HCT116 (cell line): Measurements from ENCODE around the gene CALCOCO2. TPM values are rescaled to one million over a fixed set of nuclear protein-coding genes. Genes with fewer than 3 reads are reported as not detected.

Experiments used
- ATAC-seq: fragments of 200-7000 bp; cut with Tn5 transposase; 2 replicates; pipeline ENCODE4 v1.9.1; 2020; ENCODE audit warnings: mild to moderate bottlenecking, moderate library complexity
- BruUV-seq: library from RNA; stranded (reverse); fragments of 400-500 nt; replicated peaks from 2 replicates; lab custom pipeline; 2021; lab: Mats Ljungman, UMichigan
- CTCF ChIA-PET: fragments of 300-600 bp; sonication (Branson Sonifier 250); formaldehyde crosslinking; loops from one replicate; lab custom pipeline; 2021; ENCODE audit warnings: antibody characterized with exemption; lab: Charles Lee
- POLR2A ChIA-PET: fragments of 300-600, 350-600 bp; sonication (Branson Sonifier 250); formaldehyde crosslinking; loops from one replicate; lab custom pipeline; 2021; ENCODE audit warnings: antibody characterized with exemption; lab: Charles Lee
- RAD21 ChIA-PET, 2 experiments: fragments of 300-600 bp; sonication (Branson Sonifier 250); formaldehyde crosslinking; loops; one replicate each; lab custom pipeline; 2023; ENCODE audit warnings: low total read pairs in 2 of 2; ENCODE audit not compliant: uncharacterized antibody in 2 of 2, unreplicated experiment in 2 of 2, low non-redundant PET in 1 of 2; lab: Charles Lee
- DNase-seq: peaks from one replicate; pipeline ENCODE4 v3.0.0-alpha.2; 2010; ENCODE audit warnings: low read depth, low spot score
- H2AFZ ChIP-seq: fragments of 200-600 bp; shearing (Covaris generic), sonication (generic); 2 replicates; pipeline ENCODE4 v1.6.1; 2017; ENCODE audit warnings: low read depth, mixed run types, mixed read lengths, antibody characterized with exemption, low read length; ENCODE audit not compliant: poor library complexity, severe bottlenecking
- H3K27ac ChIP-seq: 2 replicates; pipeline ENCODE4 v1.5.1; 2012; ENCODE audit warnings: low read depth, low read length
- H3K27me3 ChIP-seq: fragments of 200-600 bp; sonication (generic); 2 replicates; pipeline ENCODE4 v1.6.1; 2016; ENCODE audit warnings: mixed run types, low read length, mixed read lengths; ENCODE audit not compliant: insufficient read depth
- H3K36me3 ChIP-seq, 2 experiments: fragments of 200-500 bp in 1 of 2; fragments of 200-600 bp in 1 of 2; sonication (Bioruptor generic) in 1 of 2; sonication (generic) in 1 of 2; 2 replicates each; pipeline versions ENCODE4 v1.5.1 to v1.6.1; 2014 to 2016; ENCODE audit warnings: low read length in 2 of 2, inconsistent platforms in 1 of 2, mixed read lengths in 1 of 2, mixed run types in 1 of 2; ENCODE audit not compliant: insufficient read depth in 2 of 2, control insufficient read depth in 1 of 2
- H3K4me1 ChIP-seq, 2 experiments: fragments of 200-600 bp in 1 of 2; sonication (generic) in 1 of 2; 2 replicates each; pipeline versions ENCODE4 v1.5.1 to v1.6.1; 2012 to 2017; ENCODE audit warnings: low read length in 2 of 2, inconsistent platforms in 1 of 2, mild to moderate bottlenecking in 1 of 2, mixed read lengths in 1 of 2, mixed run types in 1 of 2, moderate library complexity in 1 of 2; ENCODE audit not compliant: insufficient read depth in 2 of 2, control insufficient read depth in 1 of 2
- H3K4me2 ChIP-seq: fragments of 200-600 bp; sonication (generic); 2 replicates; pipeline ENCODE4 v1.6.1; 2017; ENCODE audit warnings: mixed run types, low read length, mixed read lengths
- H3K4me3 ChIP-seq, 2 experiments: fragments of 200-600 bp in 1 of 2; sonication (generic) in 1 of 2; replicated peaks in 1 of 2; 2 replicates each; pipeline ENCODE4 v1.5.1; 2011 to 2016; ENCODE audit warnings: low read length in 2 of 2, control low read depth in 1 of 2, low read depth in 1 of 2, mild to moderate bottlenecking in 1 of 2, mixed read lengths in 1 of 2, mixed run types in 1 of 2
- H3K79me2 ChIP-seq: fragments of 200-600 bp; sonication (generic); 2 replicates; pipeline ENCODE4 v1.6.1; 2017; ENCODE audit warnings: mild to moderate bottlenecking, mixed run types, low read length, moderate library complexity, mixed read lengths; ENCODE audit not compliant: insufficient read depth
- H3K9ac ChIP-seq: fragments of 200-600 bp; sonication (generic); 2 replicates; pipeline ENCODE4 v1.6.1; 2016; ENCODE audit warnings: low read length, mixed read lengths
- H3K9me2 ChIP-seq: fragments of 200-600 bp; sonication (generic), shearing (Covaris generic); 2 replicates; pipeline ENCODE4 v1.6.1; 2017; ENCODE audit warnings: mixed run types, mild to moderate bottlenecking, moderate library complexity; ENCODE audit not compliant: insufficient read depth
- H3K9me3 ChIP-seq, 2 experiments: fragments of 200-500 bp in 1 of 2; fragments of 200-600 bp in 1 of 2; sonication (Bioruptor generic) in 1 of 2; sonication (generic) in 1 of 2; 2 replicates each; pipeline ENCODE4 v1.6.1; 2014 to 2017; ENCODE audit warnings: low read length in 2 of 2, mixed read lengths in 2 of 2, inconsistent platforms in 1 of 2, low read depth in 1 of 2, mild to moderate bottlenecking in 1 of 2, mixed run types in 1 of 2, moderate library complexity in 1 of 2; ENCODE audit not compliant: control insufficient read depth in 1 of 2, insufficient read depth in 1 of 2
- H4K20me1 ChIP-seq: fragments of 200-600 bp; sonication (generic), shearing (Covaris generic); 2 replicates; pipeline ENCODE4 v1.6.1; 2017; ENCODE audit warnings: mixed run types, mild to moderate bottlenecking, moderate library complexity; ENCODE audit not compliant: insufficient read depth
- ELF1 ChIP-seq: IDR thresholded peaks from 2 replicates; pipeline ENCODE4 v1.6.1; 2012; ENCODE audit warnings: low read depth, borderline replicate concordance
- EZH2 ChIP-seq: fragments of 200-600 bp; sonication (generic); IDR thresholded peaks from 2 replicates; pipeline ENCODE4 v1.6.1; 2017; ENCODE audit warnings: antibody characterized with exemption, mixed run types
- EZH2phosphoT487 ChIP-seq: fragments of 200-600 bp; IDR thresholded peaks from 2 replicates; pipeline ENCODE4 v1.6.1; 2018; ENCODE audit warnings: antibody characterized with exemption, borderline replicate concordance
- FOSL1 ChIP-seq: IDR thresholded peaks from 2 replicates; pipeline ENCODE4 v1.6.1; 2012; ENCODE audit warnings: low read depth
- MAX ChIP-seq: IDR thresholded peaks from 2 replicates; pipeline ENCODE4 v1.6.1; 2012
- POLR2AphosphoS5 ChIP-seq: IDR thresholded peaks from 2 replicates; pipeline ENCODE4 v1.6.1; 2011; ENCODE audit warnings: mild to moderate bottlenecking, low read depth, low read length, moderate library complexity
- TCF7L2 ChIP-seq: IDR thresholded peaks from 2 replicates; pipeline ENCODE4 v1.7.0; 2011; ENCODE audit warnings: borderline replicate concordance, inconsistent platforms; ENCODE audit not compliant: insufficient read depth, insufficient read length; ENCODE audit errors: extremely low read depth
- intact Hi-C: fragments of 100-400 bp; cut with micrococcal nuclease; formaldehyde crosslinking; loops from 2 replicates; pipeline ENCODE4 v1.10.0; 2022
- total RNA-seq: library from RNA; stranded (reverse); gene quantifications from one replicate; pipeline ENCODE4 v1.2.1, GENCODE V29; 2021; ENCODE audit not compliant: unreplicated experiment
- TF ChIP-seq, protein P1 (sequence below): IDR thresholded peaks from 2 replicates; pipeline ENCODE4 v1.6.1; 2012; ENCODE audit warnings: low read depth
- TF ChIP-seq, protein P2 (sequence below): IDR thresholded peaks from 2 replicates; pipeline ENCODE4 v1.6.1; 2012

The CALCOCO2 gene
- total RNA-seq, 1 experiment from 2014 or later: 151 TPM

GRCh38 chr17:48873209-48873608 lies 42.4 kb downstream of the CALCOCO2 start (continued):
- TF ChIP-seq, protein P1, sequence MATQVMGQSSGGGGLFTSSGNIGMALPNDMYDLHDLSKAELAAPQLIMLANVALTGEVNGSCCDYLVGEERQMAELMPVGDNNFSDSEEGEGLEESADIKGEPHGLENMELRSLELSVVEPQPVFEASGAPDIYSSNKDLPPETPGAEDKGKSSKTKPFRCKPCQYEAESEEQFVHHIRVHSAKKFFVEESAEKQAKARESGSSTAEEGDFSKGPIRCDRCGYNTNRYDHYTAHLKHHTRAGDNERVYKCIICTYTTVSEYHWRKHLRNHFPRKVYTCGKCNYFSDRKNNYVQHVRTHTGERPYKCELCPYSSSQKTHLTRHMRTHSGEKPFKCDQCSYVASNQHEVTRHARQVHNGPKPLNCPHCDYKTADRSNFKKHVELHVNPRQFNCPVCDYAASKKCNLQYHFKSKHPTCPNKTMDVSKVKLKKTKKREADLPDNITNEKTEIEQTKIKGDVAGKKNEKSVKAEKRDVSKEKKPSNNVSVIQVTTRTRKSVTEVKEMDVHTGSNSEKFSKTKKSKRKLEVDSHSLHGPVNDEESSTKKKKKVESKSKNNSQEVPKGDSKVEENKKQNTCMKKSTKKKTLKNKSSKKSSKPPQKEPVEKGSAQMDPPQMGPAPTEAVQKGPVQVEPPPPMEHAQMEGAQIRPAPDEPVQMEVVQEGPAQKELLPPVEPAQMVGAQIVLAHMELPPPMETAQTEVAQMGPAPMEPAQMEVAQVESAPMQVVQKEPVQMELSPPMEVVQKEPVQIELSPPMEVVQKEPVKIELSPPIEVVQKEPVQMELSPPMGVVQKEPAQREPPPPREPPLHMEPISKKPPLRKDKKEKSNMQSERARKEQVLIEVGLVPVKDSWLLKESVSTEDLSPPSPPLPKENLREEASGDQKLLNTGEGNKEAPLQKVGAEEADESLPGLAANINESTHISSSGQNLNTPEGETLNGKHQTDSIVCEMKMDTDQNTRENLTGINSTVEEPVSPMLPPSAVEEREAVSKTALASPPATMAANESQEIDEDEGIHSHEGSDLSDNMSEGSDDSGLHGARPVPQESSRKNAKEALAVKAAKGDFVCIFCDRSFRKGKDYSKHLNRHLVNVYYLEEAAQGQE: no peak
- TF ChIP-seq TCF7L2 (no peak), MAX (no peak), EZH2phosphoT487 (no peak)
- TF ChIP-seq, all 23 proteins: peak for 0

DNA sequence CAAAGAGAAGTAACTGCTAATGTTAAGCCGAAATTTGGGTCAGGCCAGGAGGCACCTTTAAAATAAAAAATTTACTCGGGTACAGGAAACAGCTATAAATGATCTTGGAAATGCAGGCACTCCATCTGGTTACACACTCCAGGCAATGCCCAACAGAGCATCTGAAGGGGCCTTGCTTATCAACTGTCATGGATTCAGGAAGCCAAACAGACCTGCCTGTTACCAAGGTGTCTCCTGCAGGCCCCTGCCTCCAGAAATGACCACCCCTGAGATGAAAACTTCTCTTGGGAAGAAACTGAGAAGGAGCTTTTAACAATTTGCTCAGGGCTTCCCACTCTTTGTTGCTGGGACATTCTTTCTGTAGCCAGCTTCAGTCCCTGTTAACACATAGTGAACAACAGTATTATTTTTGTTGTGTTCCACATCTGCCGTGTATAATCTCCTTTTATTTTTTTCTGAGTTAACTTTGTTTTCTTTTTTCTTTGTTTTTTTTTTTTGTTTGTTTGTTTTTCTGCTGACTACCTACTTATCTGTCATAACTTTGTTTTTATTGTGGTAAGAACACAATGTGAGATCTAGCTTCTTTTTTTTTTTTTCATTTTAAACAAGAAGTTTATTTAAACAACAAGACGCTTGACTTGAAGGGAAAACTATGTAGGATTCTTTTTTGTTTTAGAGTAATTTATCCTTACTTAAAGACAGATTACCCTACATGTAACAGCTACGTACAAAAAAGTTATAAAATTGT lies 43.0 kb downstream of the CALCOCO2 start:
- no peak for DNase-seq
- H3K36me3 ChIP-seq: no peaks in the 10 kb centered on the region
- peaks cover 6 to 8% of the 10 kb centered on the region in 2 experiments; a peak in 2 of 4 replicates for H3K4me1 ChIP-seq
- TF ChIP-seq, protein P2, sequence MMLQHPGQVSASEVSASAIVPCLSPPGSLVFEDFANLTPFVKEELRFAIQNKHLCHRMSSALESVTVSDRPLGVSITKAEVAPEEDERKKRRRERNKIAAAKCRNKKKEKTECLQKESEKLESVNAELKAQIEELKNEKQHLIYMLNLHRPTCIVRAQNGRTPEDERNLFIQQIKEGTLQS: no peak
- TF ChIP-seq ELF1 (no peak), FOSL1 (no peak), POLR2AphosphoS5 (no peak), EZH2 (no peak)
- TF ChIP-seq, protein P1: no peak
- BruUV-seq: no TSS peak
- intact Hi-C loops: loop anchor here (10.0 kb wide), 1 partner anchor 719 kb away; no protein-coding TSS in a partner anchor
- no peaks in the 10 kb centered on the region for H3K79me2 ChIP-seq
- H3K4me2 ChIP-seq: no peak overlapping the region
- H3K9me2 ChIP-seq: no peaks in the 10 kb centered on the region
- RAD21 ChIA-PET: interaction anchor here (0.7 to 1.1 kb wide), 2 partner anchors 69 to 192 kb away, joined by 3 to 4 read pairs; no protein-coding TSS in a partner anchor
- H3K9ac ChIP-seq: no peak overlapping the region
- CTCF ChIA-PET: interaction anchor here (0.9 to 2.7 kb wide), 7 partner anchors 11 to 202 kb away, joined by 3 to 12 read pairs (median 5); partner anchors contain the start of gene TTLL6
- no peaks in the 10 kb centered on the region for H4K20me1 ChIP-seq
- H3K4me3 ChIP-seq: no peak overlapping the region
- H3K27me3 ChIP-seq: no peaks in the 10 kb centered on the region
- no peak overlapping the region for H2AFZ ChIP-seq
- ATAC-seq: no peak
- POLR2A ChIA-PET: interaction anchor here (0.6 to 1.3 kb wide), 3 partner anchors 18 to 826 kb away, joined by 3 read pairs; partner anchors contain the start of genes ATP5MC1 and NFE2L1
- H3K27ac ChIP-seq: no peak overlapping the region
- no peaks in the 10 kb centered on the region for H3K9me3 ChIP-seq
